ENCODE data around the gene PAN3. TPM values are rescaled to one million over a fixed set of nuclear protein-coding genes. Genes with fewer than 3 reads are reported as not detected.
"Not testable (repeated sequence)": the region's sequence is repeated elsewhere in the genome, so short reads cannot be mapped to it uniquely, and the experiment has no call there.

PAN3 gene
- total RNA-seq, 1 donor from 2014 or later: 36.1 TPM

DNA sequence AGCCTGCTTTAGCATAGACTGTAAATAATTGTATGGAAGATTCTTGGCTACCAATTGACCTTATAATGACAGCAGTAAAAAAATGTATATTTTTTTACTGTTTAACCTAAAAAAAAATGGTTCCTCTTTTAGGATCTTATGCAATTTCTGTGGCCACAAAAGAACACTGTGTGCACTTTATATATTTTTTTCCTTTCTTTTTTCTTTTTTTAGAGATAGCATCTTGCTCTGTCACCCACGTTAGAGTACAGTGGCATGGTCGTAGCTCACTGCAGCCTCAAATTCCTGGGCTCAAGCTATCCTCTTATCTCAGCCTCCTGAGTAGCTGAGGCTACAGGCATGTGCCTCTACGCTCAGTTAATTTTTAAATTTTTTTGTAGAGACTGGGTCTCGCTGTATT lies 44.0 kb upstream of the PAN3 start:
- intact Hi-C loops (cut with DNase I): no loop called here
- TF ChIP-seq POLR2A (IDR thresholded peaks at IDR 0.05) (no peak), POLR2AphosphoS5 (IDR thresholded peaks at IDR 0.05; ENCODE audit: insufficient read depth in 1 of 2, low read depth in 1 of 2) (no peak)
- TF ChIP-seq, protein P1, sequence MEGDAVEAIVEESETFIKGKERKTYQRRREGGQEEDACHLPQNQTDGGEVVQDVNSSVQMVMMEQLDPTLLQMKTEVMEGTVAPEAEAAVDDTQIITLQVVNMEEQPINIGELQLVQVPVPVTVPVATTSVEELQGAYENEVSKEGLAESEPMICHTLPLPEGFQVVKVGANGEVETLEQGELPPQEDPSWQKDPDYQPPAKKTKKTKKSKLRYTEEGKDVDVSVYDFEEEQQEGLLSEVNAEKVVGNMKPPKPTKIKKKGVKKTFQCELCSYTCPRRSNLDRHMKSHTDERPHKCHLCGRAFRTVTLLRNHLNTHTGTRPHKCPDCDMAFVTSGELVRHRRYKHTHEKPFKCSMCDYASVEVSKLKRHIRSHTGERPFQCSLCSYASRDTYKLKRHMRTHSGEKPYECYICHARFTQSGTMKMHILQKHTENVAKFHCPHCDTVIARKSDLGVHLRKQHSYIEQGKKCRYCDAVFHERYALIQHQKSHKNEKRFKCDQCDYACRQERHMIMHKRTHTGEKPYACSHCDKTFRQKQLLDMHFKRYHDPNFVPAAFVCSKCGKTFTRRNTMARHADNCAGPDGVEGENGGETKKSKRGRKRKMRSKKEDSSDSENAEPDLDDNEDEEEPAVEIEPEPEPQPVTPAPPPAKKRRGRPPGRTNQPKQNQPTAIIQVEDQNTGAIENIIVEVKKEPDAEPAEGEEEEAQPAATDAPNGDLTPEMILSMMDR (IDR thresholded peaks at IDR 0.05): no peak
- no peak overlapping the region for H3K4me3 ChIP-seq
- H3K27ac ChIP-seq: no peak overlapping the region
- DNase-seq (ENCODE audit: extremely low spot score in 2 of 2): no peak
- H3K4me1 ChIP-seq: no peaks in the 10 kb centered on the region
- no peaks in the 10 kb centered on the region for H3K36me3 ChIP-seq
- no peaks in the 10 kb centered on the region for H3K9me3 ChIP-seq
- H3K27me3 ChIP-seq: no peaks in the 10 kb centered on the region

DNA sequence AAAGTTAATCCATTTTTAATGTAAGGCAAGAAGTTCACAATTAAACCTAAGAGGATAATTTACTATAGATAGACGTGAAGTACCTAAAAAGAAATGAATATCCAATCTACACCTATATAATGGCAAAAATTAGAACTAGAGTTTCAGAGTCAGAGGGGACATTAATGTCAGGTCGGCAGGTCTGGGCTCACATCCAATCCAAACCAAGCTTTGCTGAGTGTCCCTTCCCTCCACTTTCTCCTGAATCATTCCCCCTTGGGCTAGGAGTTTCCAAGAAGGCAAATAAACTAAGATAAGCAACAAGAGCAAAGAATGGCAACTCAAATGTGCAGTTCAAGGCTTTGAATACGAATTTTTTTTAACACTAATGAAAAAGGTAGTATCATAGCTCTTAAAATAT lies 40.8 kb upstream of the PAN3 start:
- intact Hi-C loops (cut with DNase I): no loop called here
- Histone ChIP-seq H3K4me1 (peaks cover 13% of the 10 kb centered on the region), H3K36me3 (no peaks in the 10 kb centered on the region), H3K4me3 (no peak overlapping the region), H3K27ac (no peak overlapping the region), H3K9me3 (no peaks in the 10 kb centered on the region), H3K27me3 (no peaks in the 10 kb centered on the region)
- no peak for DNase-seq (ENCODE audit: extremely low spot score in 2 of 2)
- TF ChIP-seq POLR2A (IDR thresholded peaks at IDR 0.05) (no peak), POLR2AphosphoS5 (IDR thresholded peaks at IDR 0.05; ENCODE audit: insufficient read depth in 1 of 2, low read depth in 1 of 2) (no peak)
- TF ChIP-seq, protein P1 (IDR thresholded peaks at IDR 0.05): no peak

DNA sequence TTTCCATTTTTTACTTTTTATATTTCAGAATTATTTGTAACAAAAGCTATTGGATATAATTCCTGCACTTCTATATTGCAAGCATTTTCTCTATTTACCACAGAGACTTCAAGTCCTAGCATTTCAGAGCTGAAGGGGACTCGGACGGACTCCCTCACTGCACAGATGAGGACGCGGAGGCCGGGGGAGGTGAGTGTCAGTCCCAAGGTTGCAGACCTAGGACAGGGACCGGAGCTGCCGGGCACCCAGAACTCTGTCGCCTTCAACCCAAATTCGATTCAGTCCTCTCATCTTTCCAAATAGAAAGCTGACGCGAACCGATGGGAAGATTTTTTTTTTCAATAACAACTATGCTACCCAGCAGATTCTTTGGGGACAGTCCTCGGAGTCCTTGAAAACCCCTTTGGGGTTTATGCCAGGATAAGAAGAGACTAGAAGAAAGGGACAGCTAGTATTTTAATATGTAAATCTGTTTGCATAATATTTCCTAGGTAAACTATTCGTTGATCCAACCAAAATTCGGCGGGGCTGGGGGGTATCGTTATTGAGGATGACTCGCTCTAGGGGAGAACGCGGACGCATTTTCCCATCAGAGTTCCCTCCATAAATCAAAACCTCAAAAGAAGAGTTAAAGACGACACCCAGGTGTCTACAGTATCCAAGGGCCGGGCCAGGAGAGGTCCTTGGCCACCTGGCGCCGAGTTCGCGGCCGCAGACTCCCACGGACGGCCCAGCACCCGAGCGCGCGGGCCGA lies 38.8 kb upstream of the PAN3 start:
- H3K9me3 ChIP-seq: no peaks in the 10 kb centered on the region
- no peaks in the 10 kb centered on the region for H3K27me3 ChIP-seq
- peak overlapping the region; percentile 14 to 33 for H3K4me3 ChIP-seq
- H3K27ac ChIP-seq: no peak overlapping the region
- no peak for DNase-seq (ENCODE audit: extremely low spot score in 2 of 2)
- TF ChIP-seq, protein P1 (IDR thresholded peaks at IDR 0.05): no peak
- TF ChIP-seq POLR2AphosphoS5 (IDR thresholded peaks at IDR 0.05; ENCODE audit: insufficient read depth in 1 of 2, low read depth in 1 of 2) (no peak), POLR2A (IDR thresholded peaks at IDR 0.05) (no peak)
- H3K36me3 ChIP-seq: no peaks in the 10 kb centered on the region
- H3K4me1 ChIP-seq: peaks cover 13% of the 10 kb centered on the region
- intact Hi-C loops (cut with DNase I): no loop called here

DNA sequence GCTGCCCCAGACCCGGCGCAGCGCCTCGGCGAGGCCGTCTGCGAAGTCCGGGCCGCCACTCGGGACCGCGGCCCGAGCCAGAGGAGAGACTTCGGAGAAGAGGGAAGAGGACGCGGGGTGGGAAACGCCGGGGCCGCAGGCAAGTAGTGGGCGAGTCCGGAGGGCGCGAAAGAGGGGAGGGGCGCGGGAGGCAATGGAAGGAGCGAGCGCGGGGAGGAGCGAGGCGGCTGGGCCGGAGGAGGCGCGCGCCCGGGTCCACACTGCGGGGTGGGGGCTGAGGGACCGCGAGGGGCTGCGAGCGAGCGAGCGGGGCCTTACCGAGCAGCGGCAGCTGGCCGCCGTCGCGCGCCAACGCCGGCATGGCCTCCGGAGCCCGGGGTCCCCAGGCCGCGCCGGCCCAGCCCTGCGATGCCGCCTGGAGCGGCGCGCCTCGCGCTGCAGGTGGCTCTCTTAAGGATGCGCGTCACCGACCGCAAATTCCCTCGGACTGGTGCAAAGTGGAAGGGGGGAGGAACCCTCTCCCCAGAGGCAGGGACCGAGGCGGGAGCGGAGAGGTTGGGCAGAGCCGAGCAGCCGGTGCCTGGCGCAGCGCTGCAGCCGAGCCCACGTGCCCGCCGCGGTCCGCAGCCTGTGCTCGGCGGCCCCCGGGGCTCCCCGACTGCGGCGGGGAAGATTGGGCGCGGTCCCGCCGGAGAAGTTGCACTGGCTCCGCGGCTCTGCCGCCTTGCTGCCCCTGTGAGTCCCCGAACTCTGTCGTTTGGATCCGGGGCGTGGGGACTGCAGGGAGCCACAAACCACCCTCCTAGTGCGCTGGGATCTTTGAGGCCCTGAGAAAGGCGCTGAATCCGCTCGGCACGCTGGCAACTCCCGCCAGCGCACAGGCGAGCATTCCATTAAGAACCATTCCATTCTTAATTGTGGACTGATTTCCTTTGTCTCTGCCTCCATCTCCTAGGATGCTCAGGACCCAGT lies 37.9 kb upstream of the PAN3 start, which contains the start of gene FLT3:
Gene FLT3 (minus strand): TSS at position 427 of the 972 bp plus-strand sequence. CDS start 66 bp downstream, at position 361.
- no peak for DNase-seq (ENCODE audit: extremely low spot score in 2 of 2)
- intact Hi-C loops (cut with DNase I): no loop called here
- Histone ChIP-seq H3K9me3 (no peaks in the 10 kb centered on the region), H3K27me3 (no peaks in the 10 kb centered on the region), H3K4me1 (peaks cover 13% of the 10 kb centered on the region), H3K4me3 (peak within 1 kb of the TSS; percentile 14 to 33), H3K27ac (no peak within 1 kb of the TSS), H3K36me3 (no peaks in the 10 kb centered on the region)
- no peak for TF ChIP-seq POLR2AphosphoS5 (IDR thresholded peaks at IDR 0.05; ENCODE audit: insufficient read depth in 1 of 2, low read depth in 1 of 2)
- TF ChIP-seq POLR2A (IDR thresholded peaks at IDR 0.05): no peak
- TF ChIP-seq, protein P1 (IDR thresholded peaks at IDR 0.05): no peak

DNA sequence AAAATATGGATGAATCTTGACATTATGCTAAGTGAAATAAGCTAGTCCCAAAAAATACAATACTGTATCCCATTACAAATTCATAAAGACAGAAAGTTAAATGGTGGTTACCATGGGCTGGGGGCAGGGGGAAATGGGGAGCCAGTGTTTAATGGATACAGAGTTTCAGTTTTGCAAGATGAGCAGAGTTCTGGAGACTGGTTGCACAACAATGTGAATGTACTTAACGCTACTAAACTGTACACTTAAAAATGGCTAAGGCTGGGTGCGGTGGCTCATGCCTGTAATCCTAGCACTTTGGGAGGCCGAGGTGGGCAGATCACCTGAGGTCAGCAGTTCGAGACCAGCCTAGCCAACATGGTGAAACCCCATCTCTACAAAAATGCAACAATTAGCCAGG lies 36.5 kb upstream of the PAN3 start:
- H3K9me3 ChIP-seq; intact Hi-C loops (cut with DNase I); H3K36me3 ChIP-seq; H3K27ac ChIP-seq; H3K4me3 ChIP-seq; DNase-seq (ENCODE audit: extremely low spot score in 2 of 2); H3K27me3 ChIP-seq: not testable (repeated sequence)
- peaks cover 13% of the 10 kb centered on the region for H3K4me1 ChIP-seq
